NOMO-1 treated with DMSO at 0.1 percent for 48 hours (cell line): Measurements from ENCODE around the gene FLNB.

Experiments used
- DNase-seq: peaks from one replicate; lab custom pipeline; 2025; ENCODE audit not compliant: unreplicated experiment; lab: John Stamatoyannopoulos, UW

FLNB gene

GRCh38 chr3:58129041-58129770 lies 121.0 kb downstream of the FLNB start:
- DNase-seq, result no peak

- DNase-seq, result no peak
These were observed 122.4 kb downstream of the FLNB start for GRCh38 chr3:58130591-58130990.

DNA sequence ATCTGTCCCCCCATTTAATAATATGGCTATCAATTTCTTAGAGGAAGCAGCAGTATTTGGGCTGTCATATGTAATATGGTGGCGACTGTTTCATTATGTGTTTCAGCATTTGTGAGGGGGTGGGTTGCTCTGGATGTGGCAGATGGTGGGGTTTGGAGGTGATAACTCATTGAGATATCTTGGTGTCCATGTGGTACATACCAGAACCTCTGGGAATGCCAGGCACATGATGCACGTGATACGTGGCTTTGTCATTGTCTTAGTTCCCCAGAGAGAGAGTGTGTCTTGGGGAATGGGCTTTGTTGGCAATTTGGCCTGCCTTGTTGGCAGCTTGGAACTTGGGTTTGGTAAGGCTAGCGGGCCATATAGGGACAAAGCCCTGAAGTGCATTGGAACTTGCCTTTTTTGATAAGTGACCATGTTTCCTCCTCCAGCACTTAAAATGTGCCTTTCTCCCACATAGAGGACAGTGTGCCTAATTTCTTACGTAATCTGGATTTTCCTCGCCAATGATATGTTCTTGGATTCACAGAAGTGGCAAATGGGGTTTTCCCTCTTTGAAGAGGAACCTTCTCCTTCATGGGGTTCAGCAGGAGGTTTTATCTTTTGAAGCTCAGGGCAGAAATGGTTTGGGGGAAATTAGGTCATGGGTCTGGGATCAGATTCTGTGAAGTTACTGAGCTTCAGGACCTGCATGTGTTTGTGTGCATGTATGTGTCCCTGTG lies 123.0 kb downstream of the FLNB start:
- DNase-seq, result no peak

GRCh38 chr3:58132850-58133249 lies 124.6 kb downstream of the FLNB start:
- no peak for DNase-seq

DNA sequence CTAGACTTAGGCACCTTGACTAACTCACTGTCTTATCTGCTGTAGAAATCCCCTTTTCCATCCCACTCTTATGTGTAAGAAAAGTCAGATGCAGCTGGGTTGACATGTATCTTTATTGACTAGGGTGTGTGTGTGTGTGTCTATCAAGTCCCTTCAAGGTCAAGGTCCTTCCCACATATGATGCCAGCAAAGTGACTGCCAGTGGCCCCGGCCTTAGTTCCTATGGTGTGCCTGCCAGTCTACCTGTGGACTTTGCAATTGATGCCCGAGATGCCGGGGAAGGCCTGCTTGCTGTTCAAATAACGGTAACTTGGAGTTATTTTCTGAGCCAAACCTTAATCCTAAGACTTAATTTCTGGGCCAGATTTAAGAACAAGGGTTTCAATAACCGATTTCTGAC lies 126.2 kb downstream of the FLNB start:
- DNase-seq, result no peak

DNA sequence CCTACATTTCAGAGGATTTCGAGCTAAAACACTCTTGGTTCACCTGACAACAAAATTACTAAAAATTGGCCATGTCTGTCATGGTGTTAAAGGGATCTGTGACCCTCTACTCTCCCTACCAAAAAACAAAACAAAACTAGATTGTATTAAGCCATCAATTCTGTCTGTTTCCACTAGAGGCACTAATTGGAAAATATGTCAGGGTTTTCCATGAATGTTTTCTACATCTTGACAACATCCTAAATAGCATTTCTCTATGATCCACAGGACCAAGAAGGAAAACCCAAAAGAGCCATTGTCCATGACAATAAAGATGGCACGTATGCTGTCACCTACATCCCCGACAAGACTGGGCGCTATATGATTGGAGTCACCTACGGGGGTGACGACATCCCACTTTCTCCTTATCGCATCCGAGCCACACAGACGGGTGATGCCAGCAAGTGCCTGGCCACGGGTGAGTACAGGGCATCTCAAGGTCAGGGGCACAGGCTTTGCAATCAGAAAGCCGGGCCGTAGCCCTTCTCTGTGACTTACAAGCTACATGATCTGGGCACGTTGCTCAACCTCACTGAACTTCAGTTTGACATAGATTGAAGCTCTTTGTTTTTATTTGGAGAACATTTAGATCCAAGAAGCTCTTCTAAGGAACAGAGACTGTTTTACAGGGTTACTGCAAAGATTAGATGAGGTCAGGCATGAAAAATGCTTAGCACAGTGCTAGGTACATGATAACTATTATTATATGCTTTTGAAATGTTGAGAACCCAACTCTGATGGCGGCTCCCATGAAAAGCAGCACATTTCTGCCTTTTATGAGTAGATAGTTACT lies 127.7 kb downstream of the FLNB start:
- DNase-seq, result no peak

DNA sequence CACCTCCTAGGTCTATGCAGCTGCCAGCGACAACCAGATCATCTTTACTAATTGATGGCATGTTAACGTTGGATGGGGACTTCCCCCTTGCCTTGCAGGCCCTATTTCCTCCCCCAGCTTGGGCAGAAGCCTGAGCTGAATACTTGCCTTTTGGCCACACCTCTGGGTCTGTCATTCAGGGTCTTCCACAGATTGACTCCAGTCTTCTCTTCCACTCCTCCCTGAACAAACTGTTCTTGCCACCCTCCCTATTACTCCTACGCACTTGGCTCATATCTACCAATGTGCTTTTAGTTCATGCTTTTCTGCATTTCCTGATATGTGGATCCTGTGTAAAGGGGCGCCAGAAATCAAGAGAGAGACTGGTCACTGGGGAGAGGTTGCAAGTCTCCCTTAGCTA lies 129.1 kb downstream of the FLNB start:
- no peak for DNase-seq

DNA sequence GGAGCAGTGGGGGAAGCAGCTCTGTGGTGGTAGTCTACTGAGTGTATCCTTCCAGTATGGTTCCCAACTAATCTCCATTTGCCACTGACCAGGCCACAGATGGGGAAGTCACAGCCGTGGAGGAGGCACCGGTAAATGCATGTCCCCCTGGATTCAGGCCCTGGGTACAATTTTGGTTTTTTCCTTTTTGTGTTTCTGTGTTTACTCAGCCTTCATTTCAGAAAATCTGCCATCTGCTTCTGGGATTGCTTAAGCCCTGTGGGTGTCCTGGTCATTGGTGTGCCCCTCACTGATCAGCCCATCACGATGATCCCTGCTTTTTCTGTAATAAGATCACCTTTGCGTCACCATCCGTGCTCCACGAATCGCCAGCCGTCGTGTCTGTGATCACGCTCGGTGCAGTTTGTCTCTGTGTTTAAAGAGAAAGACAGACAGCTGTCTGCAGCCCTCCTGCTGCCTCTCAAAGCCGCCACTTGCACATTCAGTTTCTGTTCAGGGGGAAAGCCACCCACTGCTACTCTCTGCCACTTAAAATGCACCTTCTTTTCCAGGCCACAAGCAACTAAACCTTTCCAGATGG lies 133.6 kb downstream of the FLNB start:
- DNase-seq, result no peak

DNA sequence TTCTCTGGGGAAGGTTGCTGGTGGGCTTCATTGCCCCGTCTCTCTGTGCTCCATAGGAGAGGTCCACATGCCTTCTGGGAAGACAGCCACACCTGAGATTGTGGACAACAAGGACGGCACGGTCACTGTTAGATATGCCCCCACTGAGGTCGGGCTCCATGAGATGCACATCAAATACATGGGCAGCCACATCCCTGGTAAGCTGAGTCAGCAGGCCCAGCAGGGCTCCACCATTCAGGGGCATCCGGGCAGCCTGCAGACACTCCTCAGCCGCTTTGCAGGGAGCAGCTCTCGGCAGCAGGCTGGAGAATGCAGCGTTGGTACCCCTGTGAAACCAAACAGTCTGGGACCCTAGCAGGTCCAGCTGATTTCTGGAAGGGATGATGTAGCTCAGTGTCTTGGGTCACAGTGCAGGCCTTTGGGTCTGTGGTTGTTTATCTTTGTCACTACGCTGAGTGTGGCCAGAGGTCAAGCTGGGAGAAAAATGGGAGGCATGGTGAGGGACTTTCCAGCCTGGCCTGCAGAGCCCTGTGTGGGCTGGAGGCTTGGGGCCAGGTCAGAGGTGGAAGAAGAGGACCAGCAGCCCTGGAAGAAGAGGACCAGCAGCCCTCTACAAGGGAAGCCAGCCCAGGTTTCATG lies 135.3 kb downstream of the FLNB start:
- no peak for DNase-seq

- no peak for DNase-seq
These were observed 136.5 kb downstream of the FLNB start for GRCh38 chr3:58144478-58145325.

- DNase-seq, result no peak
These were observed 139.8 kb downstream of the FLNB start for GRCh38 chr3:58148049-58148448.

- DNase-seq, result no peak
These were observed 142.0 kb downstream of the FLNB start for GRCh38 chr3:58150130-58150809.

GRCh38 chr3:58150810-58151199 lies 142.6 kb downstream of the FLNB start:
- DNase-seq, result no peak

- no peak for DNase-seq
These were observed 143.4 kb downstream of the FLNB start for GRCh38 chr3:58151637-58152036.

GRCh38 chr3:58152225-58153015 lies 144.2 kb downstream of the FLNB start:
- DNase-seq, result no peak

- DNase-seq, result no peak
These were observed 145.1 kb downstream of the FLNB start for GRCh38 chr3:58153371-58153770.

DNA sequence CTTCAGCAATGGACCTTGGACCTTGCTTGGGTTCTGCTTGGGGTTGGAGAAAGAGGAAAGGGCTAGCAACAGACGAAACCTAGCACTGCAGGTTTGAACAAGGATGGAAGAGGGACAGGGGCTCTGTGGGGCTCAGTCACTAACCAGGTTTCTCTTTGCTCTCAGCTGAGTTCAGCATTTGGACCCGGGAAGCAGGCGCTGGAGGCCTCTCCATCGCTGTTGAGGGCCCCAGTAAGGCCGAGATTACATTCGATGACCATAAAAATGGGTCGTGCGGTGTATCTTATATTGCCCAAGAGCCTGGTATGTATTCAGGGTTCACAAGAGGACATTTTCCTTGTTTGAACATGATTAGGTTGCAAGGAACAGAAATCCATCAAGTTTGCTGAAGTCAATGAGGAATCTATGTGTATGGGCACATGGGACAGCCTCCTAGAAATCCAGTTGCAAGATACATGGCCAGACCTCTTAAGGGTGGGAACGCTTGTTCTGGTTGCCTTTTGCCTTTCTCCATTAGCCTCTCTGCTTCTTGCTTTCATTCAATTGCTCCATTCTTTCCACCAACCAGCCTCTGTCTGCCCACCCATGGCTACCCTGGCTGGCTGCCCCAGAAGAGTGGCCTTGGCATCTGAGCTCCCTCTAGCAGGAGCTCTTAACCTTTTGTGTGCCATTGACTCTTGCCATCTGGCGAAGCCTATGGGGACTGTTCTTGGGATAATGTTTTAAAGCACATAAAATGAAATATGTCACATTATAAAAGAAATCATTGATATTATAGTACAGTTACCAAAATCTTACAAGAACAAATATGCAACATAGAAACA lies 146.6 kb downstream of the FLNB start:
- DNase-seq, result no peak

DNA sequence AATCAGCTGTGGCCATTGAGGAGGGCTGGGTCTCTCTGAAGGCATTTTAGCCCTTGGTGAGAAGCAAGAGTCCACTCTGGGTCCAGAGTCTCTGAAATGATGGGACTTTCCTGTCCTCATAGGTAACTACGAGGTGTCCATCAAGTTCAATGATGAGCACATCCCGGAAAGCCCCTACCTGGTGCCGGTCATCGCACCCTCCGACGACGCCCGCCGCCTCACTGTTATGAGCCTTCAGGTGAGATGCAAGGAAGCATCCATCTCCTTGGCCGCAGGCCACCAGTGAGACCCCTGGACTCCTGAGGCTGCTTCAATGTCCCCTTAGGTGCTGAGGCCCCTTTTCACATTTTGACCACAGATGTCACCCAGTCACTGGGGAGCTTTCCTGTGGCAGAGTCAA lies 147.6 kb downstream of the FLNB start:
- no peak for DNase-seq
